Measurements from ENCODE around the gene ULK1.

DNA sequence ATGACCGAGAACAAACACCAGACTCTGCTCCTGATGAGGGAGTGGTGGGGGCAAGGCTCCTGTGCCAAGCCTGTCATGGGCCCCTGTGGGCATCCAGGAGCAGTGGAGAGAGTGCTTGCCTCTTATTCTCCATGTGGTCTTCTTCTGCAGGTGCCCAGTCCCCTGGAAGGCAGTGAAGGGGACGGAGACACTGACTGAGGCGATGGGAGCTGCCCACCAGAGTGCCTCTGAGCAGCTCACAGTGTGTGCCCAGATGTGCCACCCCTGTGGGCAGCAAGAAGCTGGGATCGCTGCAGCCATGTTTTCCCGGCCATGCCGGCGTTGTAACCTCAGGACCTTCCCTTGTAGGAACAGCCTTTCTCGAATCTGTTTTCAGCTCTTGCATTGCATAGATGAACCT is 49.0 kb downstream of the ULK1 start:
- TF ChIP-seq, protein P1, sequence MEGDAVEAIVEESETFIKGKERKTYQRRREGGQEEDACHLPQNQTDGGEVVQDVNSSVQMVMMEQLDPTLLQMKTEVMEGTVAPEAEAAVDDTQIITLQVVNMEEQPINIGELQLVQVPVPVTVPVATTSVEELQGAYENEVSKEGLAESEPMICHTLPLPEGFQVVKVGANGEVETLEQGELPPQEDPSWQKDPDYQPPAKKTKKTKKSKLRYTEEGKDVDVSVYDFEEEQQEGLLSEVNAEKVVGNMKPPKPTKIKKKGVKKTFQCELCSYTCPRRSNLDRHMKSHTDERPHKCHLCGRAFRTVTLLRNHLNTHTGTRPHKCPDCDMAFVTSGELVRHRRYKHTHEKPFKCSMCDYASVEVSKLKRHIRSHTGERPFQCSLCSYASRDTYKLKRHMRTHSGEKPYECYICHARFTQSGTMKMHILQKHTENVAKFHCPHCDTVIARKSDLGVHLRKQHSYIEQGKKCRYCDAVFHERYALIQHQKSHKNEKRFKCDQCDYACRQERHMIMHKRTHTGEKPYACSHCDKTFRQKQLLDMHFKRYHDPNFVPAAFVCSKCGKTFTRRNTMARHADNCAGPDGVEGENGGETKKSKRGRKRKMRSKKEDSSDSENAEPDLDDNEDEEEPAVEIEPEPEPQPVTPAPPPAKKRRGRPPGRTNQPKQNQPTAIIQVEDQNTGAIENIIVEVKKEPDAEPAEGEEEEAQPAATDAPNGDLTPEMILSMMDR (IDR thresholded peaks at IDR 0.05): no peak
- TF ChIP-seq EZH2phosphoT487 (IDR thresholded peaks at IDR 0.05) (no peak), EZH2 (IDR thresholded peaks at IDR 0.05) (no peak)
